ENCODE data around the gene SLIT3.

Gene SLIT3

DNA sequence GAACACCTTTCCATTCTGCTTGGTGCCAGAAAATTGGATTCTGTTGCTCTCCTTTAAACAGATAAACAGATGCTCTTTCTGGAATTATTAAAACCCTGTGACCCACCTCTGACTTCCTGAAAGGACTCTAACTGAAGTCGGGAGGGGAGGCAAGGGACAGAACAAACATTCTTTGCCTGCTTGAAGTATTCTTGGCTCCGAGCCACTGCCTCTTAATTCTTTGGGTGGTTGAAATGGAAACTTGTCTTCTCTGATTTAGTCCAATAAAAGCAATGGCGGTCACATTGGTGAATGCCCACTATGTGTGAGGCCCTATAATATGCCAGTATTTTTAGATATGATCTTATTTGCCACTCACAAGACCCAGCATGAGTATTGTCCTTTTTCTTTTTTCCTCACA, 236.8 kb downstream of the SLIT3 start:
- DNase-seq = no peak

DNA sequence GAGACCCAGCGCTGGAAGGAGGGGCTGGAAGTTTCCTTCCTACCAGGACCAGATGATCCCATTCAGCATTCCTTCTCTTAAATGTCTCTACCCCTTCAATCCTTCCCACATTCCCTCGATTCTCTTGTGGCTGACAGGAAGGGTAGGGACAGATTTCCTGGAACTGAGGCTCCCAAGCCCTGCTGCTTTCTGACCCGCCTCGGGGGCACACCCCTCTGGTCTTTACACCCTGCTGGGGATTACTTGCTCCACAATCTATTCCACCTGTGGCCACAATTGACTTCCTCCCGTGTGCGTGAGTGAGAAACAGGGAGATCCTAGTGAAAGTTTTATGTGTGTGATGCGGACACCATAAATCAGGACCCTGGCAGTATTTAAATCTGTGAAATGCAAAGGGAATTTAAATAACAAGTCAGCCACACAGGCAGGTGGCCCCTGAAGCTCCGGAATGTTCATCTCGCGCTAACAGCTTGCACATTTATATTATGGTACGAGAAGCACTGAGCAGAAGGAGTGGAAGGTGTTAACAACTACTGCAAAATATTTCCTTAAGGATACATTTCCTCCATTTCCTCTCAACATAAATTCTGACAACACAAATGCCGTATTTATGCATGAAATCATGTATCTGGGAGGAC, 237.5 kb downstream of the SLIT3 start:
- DNase-seq = no peak

DNA sequence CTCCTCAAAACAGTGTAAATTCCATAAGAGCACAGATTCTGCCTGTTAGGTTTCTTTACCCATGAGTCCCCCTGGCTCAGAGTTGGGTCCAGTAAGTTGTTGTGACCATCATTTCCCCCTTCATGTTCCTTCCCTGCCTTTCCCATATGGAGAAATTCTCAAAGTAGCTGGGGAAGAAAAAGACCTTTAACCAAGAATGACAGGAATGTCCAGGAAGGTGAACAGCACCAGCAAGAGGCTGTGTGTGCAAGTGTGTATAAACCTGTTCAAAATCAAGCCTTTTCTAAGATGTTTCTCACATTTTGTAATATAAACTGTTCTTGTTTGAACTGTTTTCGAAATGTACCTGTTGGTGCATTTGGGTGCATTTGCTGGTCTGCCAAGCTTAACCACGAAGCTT, 238.2 kb downstream of the SLIT3 start:
- DNase-seq = no peak

DNA sequence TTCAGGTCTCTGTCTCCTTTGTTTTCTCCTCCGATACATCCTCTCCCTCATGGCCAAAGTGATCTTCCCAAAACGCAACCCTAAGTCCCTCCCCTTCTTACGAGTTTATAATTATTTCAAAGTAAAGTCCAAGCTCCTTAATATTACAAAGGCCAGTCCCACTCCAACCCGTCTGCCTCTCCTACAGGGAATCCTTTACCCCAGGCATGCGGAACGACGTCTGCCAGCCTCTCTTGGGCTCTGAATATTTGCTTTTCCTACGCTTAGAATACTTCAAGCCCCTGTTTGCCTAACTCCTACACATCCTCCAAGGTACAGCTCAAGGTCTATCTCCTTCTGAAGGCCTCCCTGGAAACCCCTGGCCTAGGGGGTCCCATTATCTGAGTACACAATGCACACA, 246.4 kb downstream of the SLIT3 start:
- no peak for DNase-seq

DNA sequence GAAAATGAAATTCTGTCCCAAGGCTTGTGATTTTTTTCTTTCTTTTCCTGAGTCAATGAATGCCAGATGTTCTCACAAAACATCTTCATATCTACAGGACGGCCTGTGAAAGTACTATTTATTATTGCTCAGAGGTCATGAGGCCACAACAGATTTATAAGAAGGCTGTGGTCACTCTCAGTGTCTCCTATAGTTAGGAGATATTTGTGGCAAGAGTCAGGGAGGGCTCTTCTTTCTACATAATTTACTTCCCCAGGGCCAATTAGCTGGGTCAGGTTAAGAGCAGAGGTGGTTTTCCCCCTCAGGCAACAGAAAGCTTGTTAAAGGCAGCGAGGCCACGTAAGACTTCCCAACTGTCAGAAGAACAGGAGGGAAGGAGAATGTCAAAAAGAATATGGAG, 248.7 kb downstream of the SLIT3 start:
- DNase-seq = no peak

DNA sequence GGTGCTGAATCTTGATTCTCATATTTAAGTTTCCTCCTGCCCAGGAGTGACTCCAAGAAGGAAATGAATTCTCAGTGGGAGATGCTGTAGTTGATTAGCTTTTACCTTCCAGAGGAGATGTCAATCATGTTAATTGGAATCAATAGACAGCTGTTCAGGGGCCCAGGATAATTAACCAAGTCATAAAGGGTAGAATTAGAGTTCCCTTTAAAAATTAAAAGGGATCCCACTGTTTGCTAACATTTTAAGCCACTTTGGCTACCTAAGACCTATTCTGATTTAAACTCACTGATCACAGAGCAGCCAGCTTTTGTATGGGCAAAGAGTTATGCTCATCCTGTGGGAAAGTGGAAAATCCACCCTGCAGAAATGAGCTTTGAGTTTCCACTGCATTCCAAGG, 249.6 kb downstream of the SLIT3 start:
- no peak for DNase-seq

DNA sequence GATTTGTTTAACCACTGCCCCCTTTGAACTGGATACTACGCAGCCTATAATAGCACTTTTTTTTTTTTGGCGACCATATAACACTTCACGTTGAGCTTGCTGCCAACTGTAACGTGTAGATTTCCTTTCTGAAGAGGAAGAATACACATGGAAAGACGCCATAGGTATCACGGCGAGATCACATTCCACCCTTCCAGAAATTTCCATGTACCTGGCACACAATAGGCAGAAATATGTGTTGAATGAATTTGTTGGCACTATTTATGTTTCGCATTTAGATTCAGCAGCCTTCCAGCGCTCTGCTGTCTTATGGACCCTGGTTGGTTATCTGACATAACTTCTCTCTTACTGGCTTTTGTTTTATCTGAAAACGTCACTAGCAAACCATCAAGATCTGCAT, 250.3 kb downstream of the SLIT3 start:
- DNase-seq = no peak

DNA sequence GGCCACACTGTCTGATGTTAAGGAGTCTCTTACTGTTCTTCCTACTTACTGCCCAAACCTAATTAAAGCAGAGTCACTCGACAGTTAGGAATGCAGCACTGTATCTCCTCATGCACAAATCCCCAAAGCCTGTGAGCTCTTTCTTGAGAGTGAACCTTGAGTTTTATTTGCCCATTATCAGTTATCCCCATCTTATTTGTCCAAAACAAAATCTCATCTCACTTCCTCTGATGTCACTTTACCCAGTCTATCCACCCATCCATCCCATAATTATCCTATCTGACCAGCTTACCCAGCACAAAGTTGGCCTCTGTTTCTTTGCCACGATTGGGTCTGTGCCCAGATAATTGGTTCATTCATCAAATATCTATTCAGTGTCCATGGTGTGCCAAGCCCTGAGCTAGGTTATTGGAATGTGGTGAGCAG, 250.8 kb downstream of the SLIT3 start:
- DNase-seq = no peak

DNA sequence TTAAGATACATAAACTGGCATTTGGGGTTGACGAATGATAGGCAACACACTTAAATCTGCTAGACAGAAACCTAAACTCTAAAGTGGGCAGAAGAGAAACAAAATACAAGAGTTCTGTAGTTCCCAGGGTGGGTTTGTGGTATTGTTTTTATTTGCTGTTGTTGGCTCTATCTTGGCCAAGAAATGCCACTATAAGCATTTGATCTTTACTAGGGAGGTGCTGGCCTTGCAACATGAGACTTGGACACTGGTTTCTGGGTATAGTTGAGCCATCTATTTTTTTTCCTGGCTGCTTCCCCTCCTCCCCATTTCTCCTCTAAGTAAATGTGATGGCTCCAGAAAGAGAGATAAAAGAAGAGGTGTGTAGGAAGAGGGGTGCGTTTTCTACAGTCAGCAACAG, 251.2 kb downstream of the SLIT3 start:
- no peak for DNase-seq

DNA sequence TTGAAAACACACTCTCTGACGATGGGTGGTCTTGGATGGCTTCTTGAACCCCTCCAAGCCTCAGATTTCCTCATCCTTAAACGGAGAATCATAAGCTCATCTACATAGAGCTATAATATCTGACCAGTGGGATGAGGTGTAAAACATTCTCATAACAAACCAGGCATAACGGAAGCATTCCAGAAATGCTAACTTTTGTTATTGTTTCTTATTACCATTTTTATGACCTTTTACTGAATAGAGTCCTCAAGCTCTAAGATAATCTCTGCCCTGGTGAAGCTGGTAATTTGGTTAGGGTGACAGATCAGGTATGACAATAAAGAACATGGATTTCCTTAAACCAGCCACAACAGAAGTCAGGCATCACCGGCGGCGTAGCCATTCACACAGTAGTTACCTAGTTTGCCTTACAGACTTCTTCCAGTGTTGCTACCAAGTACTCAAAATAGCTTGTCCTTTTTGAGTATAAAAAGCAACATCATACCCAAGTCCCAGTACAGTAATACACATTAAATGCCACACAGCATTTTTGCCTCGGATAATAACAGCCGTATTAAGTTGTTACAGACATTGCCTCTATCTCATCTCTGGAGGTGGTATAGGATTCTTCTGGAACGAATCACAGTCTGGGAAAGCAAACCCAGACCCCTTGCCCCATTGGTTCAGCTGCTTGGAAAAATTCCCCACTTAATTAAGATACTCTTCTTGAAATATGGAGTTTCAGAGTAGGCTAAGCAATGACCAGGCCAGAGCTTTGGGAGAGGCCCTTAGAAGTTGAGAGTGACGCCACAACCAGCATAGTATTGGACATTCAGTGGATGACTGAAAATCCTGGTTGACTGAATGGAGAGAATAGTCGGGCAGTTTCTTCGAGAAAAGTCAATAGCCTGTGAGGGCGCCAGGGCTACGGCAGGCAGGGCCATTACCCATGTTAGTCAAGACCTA, 252.5 kb downstream of the SLIT3 start:
- no peak for DNase-seq

DNA sequence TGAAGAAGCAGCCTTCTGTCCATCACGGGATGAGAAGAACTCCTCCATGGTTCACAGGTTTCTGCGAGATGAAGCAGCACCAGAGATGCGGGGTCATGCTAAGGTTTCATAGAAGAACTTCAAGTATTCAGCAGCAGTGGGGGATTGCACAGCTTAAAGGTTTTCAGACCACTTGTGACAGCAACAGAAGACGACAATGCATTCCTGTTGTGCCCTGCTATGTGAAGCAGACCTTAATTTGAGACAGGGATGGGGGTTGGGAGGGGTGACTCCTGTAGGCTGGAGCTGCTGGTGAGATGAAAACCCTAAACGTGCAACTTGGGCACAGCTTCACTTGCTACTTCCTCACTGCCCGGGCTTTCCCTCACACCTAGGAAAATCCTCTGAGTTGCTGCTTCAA, 256.0 kb downstream of the SLIT3 start:
- no peak for DNase-seq

DNA sequence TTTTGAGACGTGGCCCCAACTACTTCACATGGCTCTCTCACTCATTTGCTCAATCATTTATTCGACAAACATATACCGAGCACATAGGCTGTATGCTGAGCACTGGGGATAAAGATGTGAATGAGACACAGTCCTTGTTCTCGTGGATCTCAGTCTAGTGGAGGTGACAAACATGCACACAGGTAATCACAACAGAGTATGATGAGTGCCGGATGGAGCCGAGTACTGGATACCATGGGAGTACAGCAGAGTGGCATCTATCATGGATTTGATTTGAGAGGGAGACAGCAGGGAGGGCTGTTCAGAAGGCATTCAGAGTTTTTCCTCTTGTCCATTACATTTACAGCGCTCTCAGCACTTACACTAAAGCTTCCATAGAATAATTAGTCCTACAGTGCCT, 259.8 kb downstream of the SLIT3 start:
- no peak for DNase-seq

DNA sequence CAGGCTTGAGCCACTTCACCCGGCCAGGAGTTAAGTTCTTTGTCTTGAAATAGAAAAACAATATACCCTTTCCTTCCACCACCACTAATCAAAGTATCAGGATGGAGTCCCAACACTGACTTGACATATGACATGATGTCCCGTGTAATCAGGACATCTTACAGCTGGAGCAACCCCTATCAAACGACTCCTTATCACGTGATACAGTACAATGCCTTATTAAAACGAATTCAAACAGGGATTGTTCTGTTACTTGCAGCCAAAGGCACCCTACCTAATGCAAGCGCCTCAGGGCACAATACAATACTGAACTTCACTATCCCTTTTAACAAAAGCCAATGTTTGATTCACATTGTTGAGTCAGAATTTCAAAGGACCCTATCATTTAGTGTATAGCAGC, 261.3 kb downstream of the SLIT3 start:
- DNase-seq = no peak

DNA sequence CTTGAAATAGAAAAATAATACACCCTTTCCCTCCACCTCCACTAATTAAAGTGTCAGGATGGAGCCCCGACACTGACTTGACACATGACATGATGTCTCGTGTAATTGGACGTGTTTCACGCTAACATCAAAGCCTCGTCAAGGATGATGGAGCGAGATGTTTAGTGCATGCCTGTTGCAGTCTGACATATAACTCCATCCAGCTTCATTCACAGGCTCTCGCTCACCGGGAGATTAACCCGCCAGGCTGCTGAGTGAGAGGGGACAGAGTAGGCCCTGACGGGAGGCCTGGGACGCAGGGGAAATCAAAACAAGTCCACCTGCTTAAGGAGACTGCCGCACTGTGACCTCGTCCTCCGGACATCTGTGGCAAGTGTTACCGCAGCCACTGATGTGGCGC, 263.5 kb downstream of the SLIT3 start:
- DNase-seq = no peak

DNA sequence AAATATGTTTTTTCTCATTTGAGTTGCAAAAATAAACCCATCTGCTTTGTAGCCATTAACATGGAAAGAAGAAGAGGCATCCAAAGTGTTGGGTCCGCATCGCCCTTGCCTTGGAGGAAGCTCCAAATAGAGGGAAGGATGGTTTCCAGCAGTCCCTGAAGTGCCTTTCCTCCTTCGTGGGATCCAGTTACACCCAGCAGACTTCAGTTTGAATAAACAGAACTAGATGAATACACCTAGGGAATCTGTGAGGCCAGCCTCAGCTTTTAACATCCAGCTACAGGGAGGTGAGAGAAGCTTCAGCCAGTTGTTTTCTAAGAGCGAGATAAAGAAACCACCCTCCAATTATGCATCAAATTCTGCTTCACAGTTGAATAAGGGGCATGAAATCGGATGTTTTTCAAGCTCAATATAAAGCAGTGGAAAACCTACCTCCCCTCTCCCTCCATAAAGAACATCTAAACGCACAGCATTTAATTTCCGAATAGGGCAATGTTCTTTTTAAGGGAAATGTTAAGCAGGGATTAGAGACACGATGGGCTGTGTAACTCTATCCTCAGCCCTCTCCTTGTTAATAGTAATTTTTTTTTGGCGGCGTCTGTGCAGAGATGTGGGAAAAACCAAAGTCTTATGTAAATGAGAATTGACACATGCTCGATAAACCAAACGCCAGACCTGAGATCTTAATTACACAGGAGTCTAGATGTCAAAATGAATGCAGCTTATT, 264.7 kb downstream of the SLIT3 start:
- no peak for DNase-seq

DNA sequence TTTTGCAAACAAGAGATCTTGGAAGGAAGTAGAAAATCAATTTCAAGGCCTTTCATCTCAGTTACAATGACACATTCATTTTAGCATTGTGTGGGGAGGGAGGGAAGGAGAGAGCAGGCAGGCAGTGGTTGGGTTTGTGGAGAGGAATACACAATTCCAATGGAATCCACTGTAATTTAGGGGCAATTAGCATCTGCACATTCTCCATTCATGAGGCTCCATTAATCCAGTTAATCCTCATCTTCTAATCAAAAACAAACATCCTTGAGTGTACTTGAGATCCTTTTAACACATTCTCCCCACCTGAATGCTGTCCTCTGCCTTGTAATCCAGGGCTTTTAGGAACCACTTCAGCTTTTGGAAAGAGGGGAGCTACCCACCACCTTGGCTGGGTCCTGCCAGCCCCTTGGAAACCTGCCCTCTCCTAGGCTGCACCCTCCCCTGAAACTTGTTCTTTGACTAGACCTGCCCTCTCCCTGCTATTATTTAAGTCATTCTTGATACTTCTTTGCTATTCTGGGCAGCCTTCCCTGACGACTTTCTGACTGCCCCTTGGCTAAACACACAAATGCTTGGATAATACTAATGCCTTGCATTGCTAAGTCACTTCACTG, 271.2 kb downstream of the SLIT3 start:
- no peak for DNase-seq

DNA sequence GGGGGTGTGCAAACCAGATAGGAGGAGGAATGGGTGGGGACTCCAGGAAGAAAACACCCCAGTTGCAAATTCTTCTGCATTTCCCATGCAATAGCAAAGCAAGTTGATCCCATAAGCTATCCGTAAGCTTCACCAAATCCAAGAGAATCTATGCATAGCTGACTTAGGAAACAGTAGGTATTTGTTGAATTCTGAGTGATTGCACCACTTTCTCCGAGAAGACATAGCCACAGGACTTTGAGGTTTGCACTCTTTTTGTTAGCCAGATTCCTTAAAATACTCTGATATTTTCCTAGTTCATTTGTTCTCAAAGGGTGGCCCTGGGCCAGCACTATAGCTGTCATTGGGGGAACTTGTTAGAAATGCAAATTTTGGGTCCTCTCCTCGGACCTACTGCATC, 271.9 kb downstream of the SLIT3 start:
- DNase-seq = no peak

DNA sequence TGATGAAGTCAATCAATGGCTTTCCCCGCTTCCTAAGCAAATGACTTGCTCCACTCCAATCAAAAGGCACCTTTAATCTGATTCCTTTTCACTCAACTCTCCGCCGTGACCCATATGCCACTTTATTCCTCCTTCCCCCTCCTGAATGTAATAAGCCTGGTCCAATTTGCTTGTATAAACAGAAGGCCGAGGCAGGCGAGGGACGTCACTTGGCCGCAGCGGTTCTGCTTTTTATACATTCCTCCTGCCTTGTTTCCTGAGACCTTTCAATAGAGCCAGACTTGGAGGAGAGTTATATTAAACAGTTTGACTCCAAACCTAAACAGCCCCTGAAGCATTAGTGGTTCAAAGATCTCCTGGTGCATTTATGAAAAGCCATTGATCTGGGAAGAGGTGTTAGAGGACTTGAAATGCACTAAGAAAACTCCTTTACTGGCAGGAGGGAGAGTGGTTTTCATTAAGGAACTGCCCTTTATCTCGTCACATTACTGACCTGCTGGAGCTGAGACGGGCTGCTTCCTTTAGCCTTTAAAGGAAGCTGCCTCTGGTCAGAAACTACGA, 273.4 kb downstream of the SLIT3 start:
- peak; percentile 52 for DNase-seq

DNA sequence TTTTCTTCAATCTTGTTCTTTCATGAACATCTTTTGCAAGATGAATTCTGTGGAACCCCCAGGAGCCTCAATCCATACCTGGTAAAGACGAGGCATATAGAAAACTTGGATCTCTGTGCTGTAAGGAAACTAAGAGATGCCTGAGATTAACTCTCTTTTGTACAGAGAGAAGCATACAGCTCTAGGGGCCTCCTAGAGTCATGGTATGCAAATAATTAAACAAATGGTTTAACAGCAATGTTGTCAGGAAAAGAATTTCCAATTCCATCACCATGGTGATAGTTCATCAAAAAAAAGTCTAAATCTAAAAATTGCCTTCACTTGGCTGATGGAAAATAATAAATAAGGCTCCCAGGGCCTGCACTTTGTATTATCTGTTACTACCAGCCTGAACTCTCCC, 275.4 kb downstream of the SLIT3 start:
- DNase-seq = no peak

DNA sequence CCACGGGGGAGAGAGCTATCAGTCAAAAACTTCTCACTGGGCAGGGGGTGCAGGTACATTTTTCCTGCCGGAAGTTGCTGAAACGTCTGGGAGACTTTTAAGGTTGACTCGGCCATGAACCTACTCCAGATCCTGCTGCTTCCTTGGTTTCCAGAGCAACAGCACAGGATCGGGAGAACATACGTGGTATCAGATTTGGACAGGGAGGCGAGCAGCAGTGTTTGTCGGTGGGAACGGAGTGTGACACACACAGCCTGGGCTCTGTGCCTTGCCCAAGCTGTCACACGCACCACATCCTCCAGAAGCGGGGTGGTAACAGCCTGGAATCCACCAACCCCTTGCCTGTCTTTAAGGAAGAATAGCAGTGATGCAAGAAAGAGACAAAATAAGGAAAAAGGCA, 276.5 kb downstream of the SLIT3 start:
- no peak for DNase-seq

DNA sequence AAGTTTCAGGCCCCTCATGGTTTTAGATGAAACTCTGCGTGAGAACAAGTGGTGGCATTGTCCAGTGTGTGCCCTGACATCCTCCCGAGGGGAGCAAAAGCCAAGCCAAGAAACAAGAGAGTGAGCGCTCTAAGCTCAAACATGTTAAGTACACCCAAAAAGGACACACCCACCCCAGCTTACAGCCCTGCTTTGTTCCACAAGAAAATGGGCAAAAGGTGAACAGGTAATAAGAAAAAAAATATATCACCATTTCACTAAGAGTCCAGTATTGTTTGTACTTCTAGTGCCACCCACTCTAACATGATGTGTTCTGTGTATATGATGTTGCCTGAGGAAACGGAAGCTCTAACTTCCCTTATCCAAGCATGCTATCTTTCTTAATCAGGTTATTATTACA, 278.2 kb downstream of the SLIT3 start:
- DNase-seq = no peak

DNA sequence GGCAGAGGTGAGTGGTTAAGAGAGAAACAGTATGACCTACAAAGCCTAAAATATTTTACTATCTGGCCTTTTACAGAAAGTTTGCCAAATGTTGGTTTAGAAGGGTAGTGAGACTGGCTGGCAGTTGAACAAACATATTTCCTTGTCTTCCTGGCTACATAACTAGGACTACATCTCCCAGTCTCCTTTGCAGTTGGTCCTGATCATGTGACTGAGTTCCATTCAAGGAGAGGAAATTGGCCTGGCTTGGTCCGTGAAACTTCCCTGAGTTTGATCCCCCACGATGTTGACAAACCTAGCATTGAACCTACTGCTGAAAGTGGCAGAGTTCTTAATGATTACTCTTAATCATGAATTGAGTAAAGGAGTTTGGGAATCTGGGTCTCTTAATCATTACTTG, 280.8 kb downstream of the SLIT3 start:
- peak; percentile 3 for DNase-seq

DNA sequence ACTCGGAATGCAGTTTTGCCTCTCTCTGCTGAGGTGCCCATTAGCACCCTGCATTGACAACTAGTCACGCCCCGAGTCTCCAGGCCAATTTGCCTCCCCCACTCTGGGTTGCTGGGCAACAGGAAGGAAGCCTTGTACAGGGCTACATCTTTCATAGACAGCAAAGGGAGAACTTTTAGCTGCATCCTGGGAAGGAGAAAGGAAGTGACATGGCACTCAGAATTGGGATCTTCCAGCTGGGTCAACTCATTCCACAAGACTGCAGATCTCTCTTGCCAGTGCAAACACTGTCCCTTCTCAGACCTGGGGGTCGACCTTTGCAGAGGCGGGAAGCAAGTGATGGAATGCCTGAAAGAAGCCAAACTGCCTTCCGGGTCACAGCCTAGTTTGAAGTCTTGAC, 282.0 kb downstream of the SLIT3 start:
- DNase-seq = no peak

All from OCI-M1 (cell line).